NCI-H460 (cell line): Measurements from ENCODE around the gene TBC1D22A. TPM values are rescaled to one million over a fixed set of nuclear protein-coding genes. Genes with fewer than 3 reads are reported as not detected.
A peak's percentile ranks its signal among the peaks of the same experiment; 100 is the strongest.
"Not testable (repeated sequence)": the region's sequence is repeated elsewhere in the genome, so short reads cannot be mapped to it uniquely, and the experiment has no call there.

Experiments
- DNase-seq: peaks from one replicate; pipeline ENCODE4 v3.0.0-alpha.2; 2016; ENCODE audit warnings: low read depth; ENCODE audit errors: extremely low read depth
- total RNA-seq: library from RNA; depleted of rRNA; stranded (reverse); fragments of >200 nt; shearing (Covaris generic); gene quantifications from 2 replicates; pipeline ENCODE4 v1.2.3, GENCODE V29; 2014

The TBC1D22A gene
- total RNA-seq, 1 experiment from 2014 or later = 8.7 TPM

DNA sequence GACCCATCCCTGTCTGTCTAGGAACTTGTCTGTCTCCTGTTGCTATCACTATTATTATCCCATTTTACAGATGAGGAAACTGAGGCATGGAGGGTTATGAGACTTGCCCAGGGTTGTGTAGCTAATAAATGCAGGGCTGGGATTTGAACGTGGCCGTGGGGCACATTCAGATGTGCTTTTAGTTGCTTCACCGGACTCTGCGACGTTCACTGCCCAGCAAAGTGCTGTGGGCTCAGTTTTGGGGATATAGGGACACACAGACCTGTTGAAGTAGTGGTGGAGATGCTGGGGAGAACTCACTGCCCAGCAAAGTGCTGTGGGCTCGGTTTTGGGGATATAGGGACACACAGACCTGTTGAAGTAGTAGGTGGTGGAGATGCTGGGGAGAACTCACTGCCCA lies 405.5 kb downstream of the TBC1D22A start:
- not testable (repeated sequence) for DNase-seq

DNA sequence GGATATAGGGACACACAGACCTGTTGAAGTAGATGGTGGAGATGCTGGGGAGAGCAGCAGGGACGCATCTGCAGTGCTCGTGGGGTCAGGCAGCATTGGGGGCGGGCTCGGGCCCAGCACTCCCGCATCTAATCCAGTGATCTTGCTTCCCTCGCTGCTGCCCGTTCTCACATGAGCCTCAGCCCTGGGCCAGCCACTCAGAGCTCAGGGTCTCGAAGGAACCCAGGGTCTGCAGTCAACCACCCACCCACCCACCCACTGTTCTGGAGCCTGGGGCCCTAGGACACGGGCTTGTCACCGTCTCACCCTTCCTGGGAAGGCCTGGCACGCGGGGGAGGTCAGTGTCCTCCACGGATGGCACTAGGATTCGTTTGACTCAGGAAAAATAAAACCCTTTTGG lies 406.0 kb downstream of the TBC1D22A start:
- DNase-seq = no peak

DNA sequence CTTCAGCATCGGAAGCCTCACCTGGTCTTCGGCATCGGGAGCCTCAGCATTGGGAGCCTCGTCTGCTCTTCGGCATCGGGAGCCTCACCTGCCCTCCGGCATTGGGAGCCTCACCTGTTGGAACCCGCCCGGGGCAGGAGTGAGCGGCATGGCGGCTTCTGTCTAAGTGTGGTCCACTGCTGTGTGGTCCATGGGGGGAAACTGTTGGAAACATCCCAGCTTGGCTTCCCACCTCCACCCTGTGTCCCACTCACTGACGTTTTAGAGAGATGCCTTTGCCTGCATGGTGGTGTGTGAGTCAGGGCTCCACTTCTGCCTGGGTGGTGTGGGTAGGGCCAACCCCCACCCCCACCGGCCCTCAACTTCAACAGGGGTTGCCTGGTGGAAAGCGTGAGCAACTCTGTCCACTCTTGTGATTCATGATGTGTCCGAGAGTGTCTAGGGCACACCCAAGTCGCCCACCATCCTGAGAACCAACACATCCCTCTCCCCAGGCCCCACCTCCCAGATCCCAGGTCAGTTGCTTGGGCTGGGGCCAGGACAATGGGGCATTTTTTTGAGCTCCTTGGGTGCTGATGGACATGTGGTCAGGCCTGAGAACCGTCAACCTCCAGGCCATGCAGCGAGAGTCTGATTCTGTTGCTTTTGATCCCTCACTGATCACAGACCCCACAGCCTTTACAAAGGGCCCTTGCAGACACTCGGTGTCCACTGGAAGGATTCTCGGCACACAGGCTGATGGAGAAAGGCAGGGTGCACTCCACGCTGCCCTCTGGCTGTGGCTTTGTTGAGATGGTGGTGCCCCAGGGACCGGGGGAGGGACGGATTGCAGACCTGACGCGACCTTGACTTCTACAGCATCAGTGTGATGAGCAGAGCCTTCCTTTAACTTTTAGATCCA lies 406.7 kb downstream of the TBC1D22A start:
- peak; percentile 8 for DNase-seq

DNA sequence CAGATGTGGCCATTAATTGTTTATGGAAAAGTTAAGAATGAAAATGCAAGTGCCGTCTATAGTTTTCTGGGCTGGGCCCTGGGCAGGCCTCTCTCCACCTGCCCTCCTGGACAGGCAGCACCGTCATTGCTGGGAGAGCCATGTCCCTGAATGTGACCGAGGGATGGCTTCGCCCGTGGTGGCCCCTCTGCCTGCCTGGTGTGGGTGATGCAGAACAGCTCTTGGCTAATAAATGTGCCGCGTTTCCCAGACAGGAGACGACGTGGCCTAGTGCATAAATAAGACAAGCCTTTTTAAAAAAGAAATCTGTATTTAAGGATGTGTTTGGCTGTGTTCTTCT lies 407.3 kb downstream of the TBC1D22A start:
- DNase-seq = no peak

DNA sequence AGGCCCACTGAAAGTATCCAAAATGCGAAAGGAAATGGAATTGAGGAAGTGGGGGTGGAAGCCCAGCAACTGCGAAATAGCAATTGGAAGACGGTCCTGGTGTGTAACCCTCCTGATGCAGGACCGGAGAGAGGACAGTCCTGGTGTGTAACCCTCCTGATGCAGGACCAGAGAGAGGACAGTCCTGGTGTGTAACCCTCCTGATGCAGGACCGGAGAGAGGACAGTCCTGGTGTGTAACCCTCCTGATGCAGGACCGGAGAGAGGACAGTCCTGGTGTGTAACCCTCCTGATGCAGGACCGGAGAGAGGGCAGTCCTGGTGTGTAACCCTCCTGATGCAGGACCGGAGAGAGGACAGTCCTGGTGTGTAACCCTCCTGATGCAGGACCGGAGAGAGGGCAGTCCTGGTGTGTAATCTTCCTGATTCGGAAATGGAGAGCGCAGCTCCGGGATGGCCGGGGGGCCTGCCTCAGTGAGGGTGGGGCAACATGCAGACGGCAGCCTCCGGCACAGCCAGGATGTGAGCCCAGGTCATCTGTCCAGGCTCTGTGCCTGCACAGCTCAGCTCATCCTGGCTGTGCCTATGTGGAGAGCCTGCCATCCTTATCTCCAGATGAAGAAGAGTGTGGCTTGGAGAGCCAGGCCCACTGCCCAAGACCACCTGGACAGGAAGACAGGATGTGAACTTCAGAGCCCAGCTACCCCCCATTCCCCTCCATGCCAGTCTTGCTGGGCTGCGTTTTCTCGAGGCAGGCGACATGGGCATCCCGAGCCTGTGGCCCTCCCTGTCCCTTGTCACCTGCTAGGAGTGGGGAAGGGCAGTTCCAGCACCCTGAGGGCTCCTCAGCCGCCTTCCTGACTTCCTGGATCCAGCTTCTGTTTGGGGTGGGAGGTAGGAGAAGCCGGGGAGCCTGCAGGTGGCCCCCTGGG lies 408.3 kb downstream of the TBC1D22A start:
- not testable (repeated sequence) for DNase-seq

DNA sequence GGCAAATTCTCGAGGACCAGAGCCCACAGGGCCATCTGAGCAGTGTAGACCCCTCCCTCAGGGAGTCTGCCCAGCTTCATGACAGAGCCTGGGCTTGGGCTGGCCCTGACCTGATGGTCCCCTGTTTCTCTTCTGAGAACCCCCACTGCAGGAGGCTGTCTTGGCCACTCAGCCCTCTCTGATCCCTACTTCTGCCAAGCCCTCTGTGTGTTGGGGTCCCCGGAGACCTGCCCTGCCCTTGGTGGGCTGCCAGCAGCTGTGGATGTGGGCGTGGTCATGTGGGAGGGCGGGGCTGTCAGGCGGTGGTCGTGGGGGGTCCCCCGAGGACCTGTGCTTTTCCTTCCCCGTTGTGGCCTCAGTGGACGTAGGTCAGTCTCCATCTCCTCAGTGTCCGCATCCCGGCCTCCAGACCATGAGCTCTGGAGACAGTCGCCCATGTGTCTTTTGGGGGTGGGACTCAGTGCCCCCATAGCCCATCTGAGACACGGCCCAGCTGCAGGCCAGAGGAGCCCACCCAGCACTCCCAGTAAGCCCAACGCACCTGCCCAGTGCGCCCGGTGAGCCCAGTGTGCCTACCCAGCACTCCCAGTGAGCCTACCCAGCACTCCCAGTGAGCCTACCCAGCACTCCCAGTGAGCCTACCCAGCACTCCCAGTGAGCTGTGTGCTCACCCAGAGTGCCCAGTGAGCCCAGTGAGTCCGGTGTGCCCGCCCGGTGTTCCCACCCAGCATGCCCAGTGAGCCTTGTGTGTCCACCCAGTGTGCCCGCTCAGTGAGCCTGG lies 409.2 kb downstream of the TBC1D22A start:
- DNase-seq = no peak

DNA sequence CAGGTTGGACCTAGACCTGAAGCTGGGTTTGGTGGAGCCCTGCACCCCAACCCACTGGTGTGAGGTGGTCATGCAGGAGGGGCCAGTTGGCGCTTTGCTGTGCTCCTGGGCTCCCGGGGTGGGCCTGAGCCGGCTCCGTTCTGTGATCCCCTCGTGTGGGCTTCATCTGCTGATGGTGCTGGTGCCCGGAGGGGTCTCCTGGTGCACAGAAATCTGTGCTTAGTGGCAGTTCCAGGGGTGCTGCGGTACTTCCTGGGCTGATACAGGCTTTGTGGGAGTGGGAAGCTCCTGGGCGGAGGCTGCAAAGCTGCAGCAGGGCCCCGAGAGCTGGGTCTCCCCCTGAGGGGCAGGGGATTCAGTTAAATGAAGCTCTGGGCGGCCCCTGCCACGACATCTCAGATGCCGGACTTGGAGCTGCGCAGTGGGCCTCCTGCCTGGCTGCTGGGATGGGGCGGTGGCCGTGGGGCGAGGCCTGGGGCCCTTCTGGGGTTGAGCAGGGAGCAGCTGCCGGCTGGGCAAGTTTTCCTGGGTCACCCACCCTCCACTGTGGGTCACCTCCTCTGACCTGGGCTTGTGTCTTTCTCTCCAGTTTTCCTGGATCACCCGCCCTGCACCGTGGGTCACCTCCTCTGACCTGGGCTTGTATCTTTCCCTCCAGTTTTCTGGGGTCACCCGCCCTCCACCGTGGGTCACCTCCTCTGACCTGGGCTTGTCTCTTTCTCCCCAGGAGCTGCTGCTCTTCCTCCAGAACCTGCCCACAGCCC lies 410.5 kb downstream of the TBC1D22A start:
- DNase-seq = no peak

DNA sequence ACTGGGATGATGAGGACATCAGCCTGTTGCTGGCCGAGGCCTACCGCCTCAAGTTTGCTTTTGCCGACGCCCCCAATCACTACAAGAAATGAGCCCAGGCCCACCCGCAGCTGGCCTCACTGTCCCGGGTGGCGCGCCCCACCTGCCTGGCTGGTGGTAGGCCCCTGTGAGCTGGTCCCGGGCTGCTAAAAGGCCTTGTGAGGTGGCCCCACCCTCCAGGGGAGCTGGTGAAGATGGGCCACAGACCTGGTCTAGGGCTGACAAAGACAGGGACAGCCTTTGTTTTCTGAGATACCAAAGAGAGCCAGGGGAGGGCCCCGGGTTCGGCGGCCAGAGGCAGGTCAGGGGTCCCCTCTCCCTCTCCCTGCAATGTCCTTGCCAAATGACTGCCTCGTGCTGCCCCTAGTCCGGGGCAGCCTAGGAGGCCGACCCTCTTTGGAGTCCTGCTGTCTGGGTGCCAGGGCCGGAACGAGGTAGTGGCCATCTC lies 411.1 kb downstream of the TBC1D22A start:
- DNase-seq = no peak

DNA sequence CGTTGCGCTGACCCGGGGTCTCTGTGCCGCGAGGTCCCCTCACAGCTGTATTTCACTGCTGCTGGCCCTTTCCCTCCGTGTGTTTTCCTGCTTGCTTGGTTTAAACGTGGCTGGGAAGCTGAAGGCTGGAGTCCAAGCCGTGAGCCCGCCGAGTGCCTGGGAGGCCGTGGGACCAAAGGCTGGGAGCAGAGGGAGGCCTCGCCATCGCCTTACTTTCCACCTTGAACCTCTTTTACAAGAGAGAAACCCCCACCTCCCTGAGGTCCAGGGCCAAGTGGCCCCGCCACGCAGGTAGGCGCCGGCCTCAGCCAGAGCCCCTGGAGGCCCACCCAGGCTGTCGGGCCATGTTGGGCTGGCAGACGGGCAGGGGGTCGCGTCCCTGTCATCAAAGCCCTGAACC lies 411.6 kb downstream of the TBC1D22A start:
- no peak for DNase-seq

DNA sequence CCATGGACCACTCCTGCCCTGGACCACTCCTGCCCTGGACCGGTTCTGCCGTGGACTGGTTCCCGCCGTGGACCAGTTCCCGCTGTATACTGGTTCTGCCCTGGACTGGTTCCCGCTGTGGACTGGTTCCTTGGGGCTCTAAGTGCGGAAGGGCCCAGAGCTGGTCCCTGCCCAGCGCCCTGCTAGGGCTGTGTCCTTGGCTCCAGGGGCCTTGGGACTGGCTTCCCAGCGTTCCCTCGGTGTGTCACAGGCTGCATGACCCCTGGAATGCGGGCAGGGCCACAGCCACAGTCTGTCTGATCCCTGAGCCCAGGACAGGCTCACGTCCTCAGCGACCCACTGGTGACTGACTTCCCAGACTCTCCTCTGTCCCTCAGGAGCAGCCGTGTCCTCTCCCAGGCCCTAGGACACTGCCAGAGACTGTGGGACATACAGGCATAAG lies 412.2 kb downstream of the TBC1D22A start:
- no peak for DNase-seq

DNA sequence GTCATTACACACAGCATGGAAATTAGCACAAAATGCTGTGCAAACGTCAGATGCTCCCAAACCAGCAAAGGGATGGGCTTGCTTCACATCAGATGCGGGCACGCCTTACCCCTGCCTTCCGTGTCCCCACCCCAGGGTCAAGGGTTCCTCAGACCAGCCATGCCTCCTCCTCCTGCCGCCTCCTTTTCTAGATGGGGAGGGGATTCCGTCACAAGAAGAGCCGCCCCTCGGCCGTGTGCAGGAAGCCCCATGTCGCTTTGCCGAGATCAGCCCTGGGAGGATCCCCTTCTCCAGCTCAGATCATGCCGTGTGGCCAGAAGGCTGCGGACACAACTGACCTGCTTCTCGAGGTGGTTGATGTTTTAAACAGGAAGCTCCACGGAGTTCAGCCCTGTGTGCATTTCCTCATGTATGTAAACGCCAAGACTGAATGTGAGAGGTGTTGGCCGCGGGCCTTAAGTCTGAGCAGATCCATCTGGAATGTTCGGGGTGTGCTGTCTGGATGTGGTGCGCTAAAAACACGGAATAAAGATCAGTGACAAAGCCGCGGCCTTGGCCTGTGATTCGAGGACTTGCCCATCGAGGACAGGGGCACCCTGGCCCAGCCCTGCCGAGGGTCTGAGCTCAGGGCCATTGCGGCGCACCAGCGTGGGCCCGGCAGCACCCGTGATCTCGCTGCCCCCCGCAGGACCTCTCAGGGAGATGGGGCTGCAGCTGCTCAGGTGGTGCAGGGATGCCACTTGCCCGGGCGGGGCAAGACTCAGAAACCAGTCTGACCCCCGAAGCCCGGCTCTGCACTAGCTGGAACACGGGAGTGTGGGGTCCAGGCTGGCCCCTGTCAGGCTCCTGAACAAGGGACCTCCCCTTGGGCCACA lies 412.9 kb downstream of the TBC1D22A start:
- DNase-seq = no peak

DNA sequence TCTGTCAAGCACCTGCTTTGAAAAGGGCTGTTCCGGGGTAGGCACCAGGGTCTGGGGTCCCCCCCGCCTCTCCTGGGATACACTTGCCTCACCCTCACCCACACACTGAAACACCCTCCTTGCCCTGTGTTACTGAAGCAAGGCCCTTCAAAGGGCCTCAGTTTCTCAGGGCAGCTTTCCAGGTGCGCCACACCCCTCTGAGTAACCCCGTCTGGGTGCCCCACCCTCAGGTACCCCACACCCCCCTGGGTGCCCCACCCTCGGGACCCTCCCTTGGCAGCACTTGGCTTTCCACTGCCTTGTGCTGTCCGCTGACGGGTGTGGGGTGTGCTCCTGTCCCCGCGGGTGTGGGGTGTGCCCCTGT lies 413.6 kb downstream of the TBC1D22A start:
- no peak for DNase-seq

DNA sequence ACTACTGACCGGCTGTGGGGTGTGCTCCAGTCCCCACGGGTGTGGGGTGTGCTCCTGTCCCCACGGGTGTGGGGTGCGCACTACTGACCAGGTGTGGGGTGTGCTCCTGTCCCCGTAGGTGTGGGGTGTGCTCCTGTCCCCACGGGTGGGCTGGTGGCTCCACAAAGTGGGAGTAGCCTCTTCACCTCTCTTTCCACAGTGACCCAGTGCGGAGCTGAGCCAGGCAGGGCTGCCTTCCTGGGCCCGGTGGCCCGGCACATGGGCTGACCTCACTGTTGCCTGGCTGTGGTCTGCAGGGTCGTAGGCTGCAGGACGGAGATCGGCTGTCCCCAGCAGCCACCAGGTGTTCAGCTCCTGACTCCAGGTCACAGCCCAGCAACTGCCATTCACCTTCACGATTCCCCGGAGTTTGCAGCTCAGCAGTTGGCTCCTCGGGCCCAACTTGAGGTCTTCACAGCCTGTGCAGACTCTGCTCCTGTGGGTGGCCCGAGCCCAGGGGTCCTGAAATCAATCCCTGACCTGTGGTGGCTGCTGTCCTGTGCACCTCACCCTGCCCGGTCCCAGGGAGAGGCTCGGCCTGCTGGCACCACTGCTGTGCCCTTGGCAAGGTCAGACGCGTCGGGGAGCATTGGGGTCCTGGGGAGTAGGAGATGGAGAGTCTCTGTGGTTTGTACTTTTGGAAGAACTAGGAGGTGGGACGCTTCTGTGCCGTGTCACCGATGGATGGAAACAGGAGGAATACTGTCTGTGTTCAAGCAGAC lies 414.3 kb downstream of the TBC1D22A start:
- no peak for DNase-seq

DNA sequence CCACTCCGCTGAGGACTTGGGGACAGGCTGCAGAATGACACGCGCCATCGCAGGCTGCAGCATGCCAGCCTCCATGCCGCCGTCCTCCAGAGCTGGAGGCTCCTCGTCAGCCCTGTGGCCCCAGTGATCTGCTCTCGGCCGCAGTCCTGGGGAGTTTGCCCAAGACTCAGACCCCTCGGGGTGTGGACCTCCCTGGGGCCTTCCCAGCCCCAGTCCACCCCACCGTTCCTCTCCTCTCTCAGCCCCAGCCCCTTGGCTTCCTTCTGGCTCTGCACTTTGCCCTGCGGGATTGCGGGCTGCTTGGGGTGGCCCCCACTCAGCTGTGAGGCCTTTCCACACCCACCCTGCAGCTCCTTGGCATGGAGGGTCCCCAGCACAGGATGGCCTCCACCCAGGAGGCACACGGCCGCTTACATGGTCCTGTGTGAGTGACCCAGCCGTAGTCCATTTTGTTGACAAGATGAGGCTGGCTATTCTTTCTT lies 414.9 kb downstream of the TBC1D22A start:
- DNase-seq = no peak

DNA sequence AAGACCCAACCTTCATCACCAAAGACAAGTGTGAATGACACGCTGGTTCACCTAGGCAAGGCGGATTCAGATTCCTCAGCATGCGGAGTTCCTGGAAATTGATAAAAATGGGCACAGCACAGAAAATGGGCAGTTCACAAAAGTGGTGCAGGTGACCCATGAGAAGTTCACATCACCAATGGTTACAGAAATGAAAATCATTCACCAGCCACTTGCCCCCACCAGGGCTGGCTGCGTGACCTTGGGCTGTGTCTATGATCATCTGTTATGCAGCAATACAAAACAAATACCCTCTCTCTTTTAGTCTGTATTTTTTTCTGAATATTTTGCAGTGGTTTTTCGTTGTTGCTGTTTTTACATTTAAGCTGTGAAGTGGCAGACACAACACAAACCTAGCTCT lies 415.9 kb downstream of the TBC1D22A start:
- no peak for DNase-seq

DNA sequence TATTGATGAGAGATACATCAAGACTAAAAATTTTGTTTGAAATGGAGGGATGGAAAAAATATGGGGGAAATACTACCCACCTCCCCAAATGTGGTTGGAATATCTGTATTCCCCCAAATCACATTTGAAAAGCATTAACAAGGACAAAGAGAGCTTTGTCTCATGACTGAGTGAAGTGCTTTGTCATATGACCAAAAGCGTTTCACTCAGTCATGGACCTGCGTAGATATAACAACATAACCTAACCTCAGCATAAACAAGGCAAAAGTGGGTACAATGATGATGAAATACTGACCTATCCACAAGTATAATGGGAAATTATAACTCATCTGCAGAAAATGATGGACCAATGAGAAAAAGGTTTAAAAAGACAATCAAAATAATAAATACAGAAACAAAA lies 418.3 kb downstream of the TBC1D22A start:
- DNase-seq = no peak

DNA sequence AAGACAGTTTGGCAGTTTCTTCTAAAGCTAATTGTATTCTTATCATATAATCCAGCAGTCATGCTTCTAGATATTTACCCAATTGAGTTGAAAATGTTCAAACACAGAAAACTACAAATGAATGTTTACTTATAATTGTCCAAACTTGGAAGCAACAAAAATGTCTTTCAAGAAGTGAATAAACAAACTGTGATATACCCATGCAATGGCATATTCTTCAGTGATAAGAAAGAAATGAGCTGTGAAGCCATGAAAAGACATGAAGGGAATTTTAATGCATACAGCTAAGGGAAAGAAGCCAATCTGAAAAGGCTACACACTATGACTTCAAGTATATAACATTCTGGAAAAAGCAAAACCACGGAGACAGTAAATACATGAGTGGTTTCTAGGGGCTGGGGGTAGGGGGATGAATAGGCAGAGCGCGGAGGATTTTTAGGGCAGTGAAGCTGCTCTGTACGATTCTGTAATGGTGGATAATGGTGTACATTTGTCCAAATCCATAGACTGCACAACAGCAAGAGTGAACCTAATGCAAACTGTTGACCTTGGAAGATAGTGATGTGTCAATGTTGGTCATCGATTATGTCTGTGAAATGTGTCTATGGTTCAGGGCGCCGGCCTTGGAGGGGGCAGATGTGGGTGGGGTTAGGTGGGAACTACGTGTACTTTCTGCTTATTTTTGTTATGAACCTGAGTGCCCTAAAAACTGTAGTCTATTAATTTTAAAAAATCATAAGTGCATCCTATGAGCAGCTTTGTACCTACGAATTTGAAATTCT lies 424.9 kb downstream of the TBC1D22A start:
- no peak for DNase-seq
